T1000 (cell line): ENCODE results near the gene TCOF1.
"Not testable (repeated sequence)": the region's sequence is repeated elsewhere in the genome, so short reads cannot be mapped to it uniquely, and the experiment has no call there.

Experiments used
- DNase-seq: peaks from one replicate; lab custom pipeline; 2025; ENCODE audit warnings: mixed read lengths; lab: John Stamatoyannopoulos, UW

TCOF1 gene

DNA sequence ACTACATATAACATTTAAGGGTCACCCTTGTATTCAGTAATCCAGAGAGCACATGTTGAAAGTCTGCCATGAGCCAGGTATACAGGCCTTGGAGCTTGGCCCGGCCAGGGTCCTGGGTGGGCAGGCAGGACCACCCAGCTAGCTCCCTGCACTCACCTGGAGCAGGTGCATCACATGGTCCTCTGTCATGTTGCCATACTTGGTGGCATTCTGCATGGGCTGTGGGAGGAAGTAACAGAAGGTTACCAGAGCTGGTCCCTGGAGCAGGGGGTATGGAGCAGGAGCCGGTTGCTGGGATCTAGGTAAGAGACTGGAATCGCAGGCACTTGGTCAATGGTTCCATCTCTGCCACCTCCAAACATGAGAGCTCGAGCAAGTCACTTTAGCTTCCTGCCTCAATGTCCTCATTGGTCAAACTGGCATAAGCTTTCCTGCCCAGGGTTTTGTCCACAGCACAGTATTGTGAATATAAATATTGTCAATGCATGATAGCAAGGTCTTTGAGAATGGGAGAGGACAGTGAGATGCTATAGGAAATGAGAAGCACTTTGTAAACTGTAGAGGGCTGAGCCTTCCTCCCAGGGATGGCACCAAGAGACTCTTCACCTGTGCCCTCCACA, 48.7 kb downstream of the TCOF1 start:
- no peak for DNase-seq

DNA sequence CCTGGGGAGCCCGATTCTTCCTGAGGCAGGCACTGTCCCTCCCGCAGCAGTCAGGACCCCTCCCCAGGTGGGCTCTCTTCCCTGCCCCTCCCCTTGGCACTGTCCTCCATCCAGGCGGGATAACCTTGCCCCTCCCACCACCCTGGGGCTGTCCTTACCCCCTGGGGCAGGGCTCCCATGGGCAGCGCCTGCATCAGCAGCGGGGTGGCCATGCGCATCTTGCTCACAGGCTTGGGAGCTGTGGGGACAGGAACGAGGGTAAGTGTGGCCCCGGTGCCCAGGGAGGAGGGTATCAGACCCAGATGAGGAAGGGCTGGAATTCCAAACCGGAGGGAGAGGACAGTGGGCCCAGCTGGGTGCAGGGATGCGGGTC, 49.2 kb downstream of the TCOF1 start:
- no peak for DNase-seq

DNA sequence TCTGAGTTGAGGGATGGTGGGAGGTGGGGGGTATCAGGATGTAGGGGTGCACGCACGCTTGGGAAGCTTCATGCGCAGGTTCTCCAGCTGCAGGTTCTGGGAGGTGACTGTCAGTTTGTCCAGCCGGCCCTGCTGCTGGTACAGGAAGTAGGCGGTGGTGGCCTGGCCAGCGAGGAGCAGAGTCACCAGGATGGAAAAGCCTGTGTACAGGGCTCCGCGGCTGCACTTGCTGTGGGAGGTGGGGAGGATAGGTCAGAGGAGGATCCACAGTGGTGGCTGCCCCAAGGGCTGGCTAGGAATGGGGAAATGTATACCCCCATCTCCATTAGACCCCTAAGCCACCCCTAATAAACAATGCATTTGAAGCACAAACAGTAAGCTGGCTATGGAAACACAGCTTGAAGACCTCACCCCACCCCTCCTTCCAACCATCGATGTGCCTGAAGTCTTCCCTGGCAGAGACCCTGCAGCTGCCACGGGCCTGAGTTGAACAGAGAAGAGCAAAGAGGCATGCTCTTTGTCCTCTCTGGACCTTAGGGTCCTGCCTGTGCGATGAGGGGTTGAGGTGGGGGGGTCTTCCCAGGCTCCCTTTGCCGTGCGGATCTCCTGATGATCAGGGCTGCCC, 49.7 kb downstream of the TCOF1 start:
- DNase-seq: no peak

DNA sequence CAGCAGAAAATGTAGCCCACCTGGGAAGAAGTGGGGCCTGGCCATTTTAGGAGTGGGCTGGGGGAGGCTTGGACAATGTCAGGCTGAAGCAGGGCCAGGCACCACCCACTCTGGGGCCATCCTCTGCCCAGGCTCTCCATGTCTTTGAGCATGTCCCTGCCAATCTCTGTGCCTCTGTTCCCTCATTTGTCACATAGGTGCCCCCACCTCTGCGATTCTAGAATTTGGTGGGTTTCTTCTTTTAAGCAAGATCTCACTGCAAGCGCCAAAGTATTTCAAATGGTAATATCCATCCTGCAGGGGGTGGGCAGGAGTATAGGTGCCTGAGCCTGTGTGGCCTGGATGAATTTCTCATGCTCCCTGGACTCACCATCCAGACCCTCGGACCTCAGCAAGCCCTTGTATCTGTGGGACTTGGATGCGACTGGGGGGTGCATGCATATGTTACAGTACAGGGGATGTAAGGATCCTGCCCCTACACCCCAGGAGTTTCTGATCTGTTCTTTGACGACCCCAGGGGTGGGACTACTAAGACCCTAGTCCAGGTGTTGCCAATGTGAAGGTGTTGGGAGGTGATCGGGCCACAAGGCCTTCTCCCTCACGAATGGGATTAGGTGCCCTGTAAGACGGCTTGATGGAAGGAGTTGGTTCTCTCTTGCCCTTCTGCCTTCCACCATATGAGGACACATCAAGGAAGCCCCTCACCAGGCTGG, 50.9 kb downstream of the TCOF1 start:
- no peak for DNase-seq

DNA sequence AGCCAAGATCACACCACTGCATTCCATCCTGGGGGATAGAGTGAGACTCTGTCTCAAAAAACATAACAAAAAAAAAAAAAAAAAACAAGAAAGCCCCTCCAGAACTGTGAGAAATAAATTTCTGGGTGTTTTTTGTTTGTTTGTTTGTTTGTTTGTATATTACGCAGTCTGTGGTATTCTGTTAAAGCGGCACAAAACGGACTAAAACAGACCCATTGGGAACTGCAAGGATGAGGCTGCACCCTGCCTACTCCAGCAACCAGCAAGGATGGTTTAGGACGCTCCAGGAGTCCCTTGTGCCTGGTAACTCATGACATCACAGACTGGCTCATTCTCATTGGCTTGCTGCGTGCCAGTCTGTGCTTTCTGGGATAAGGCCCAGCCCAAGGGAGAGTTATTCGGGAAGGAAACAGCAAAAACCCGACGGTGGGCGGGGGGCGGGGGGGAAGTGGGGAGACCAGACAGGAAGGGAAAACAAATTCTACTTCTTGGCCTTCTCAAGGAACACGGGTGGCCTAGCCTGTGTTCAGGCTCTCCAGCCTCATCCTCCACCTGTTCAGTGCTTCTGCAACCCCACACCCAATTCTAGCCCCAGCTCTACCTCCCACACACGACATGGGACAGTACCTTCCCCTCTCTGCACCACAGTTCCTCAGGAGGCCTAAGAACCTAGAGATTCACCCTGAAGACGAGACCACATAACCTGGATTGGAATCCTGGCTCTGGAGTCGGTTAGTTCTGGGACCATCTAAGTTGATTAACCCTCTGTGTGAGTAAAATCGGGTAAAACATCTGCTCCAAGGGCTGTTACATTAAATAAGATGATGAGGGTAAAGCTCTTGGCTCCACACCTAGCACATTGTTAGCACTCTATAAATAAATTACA, 52.4 kb downstream of the TCOF1 start:
- DNase-seq: peak; percentile 18

DNA sequence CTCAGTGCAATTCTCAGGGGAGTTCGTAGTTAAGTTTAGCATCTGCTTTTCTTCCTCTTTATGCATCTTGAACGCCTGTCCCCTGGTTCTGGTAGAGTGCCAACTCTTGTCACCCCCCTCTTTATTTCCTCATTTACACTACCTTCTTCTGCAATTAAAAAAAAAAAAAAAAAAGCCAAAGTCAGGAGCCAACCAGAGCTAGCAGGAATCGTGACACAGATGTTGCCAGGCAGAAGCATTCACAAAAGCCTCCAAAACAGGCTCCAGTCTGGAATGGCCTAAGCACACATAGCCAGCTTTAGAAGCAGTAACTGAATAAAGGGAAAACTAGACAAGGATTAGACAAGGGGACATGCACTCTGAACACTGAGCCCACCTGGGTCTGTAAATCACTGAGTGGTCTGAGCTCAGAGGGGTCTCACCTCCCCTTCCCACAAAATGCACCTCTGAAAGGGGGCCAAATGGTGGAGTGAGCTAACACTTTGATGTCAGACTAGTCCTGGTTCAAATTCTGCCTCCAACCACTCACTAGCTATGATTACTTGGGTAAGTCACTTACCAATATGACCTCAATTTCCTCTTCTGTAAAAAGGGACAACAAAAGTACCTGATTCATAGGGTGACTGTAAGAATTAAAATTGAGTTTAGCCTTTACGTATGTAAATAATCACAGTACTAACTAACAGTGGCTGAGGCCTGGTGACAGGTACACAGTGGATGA, 53.2 kb downstream of the TCOF1 start:
- peak; percentile 11 for DNase-seq

DNA sequence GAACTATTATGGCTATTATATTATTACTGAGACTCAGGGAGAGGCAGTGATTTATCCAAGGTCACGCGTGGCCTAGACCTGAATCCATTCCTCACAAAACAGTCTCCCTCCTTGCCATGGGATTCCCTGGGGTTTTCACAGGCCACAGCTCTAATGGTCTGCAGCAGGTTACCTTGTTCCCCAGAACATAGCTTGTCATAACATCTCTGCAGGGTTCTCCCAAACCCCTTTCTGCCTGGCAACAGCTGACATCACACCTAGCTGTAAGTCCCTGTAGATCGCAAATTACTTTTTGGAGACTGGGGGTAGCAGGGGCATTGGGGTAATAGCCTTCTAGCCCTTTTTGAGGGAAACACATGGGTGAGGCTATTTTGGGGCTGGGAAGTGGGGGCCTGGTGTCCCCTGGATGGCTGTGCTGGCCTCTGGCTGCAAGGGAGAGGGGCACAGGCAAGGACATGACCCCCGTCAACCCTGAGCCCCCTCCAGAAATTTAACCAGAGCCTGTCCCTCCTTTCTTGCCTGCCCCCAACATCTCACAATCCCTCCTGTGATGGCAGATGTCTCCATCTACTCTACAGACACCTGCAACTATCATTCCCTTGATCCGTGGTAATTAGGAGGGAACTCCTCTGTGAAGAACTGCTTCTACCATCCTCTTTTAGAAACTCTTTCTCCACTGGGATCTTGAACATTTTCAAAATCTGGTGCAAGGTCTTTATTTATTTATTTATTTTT, 53.9 kb downstream of the TCOF1 start:
- no peak for DNase-seq

DNA sequence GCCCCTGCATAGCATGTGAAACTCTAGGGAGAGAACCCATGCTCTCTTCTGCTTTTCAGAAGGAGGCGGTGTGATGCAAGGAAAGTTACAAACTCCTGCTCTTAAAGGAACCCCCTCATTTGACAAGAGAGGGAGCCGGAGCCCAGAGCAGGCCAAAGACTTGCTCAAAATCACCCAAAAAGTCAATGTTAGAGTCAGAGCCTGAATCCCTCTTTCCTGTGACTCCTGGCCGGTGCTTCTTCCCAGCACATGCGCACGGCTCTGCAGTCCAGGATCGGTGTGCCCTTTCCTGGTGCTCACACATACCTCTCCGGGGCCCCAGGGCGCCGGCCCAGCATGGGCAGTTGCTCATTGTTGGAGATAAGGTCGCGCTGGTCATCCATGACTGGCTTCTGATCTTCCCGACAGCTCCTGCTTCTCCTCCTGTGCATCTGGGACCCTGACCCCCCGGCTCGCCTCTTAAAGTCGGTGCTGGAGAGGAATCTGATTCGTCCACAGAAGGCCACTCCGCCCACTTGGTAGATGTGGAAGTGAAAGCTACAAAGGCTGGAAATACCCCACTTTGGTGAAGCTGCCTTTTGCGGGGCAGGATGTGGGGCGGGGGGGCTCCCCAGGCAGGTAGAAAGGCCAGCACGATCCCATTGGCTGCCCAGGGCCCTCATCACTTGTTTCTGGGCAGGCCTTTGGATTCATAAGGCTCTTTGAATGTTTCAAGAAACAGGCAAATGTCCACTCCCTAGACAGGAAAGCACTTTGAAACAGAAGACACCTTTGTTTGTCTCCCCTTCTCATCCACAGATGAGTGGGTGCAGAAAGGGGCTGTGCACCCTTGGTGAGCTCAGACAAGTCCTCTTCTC, 55.0 kb downstream of the TCOF1 start, which contains the start of gene CD74:
TSS of gene CD74 (minus strand) at position 592 of the 857 bp plus-strand sequence. CDS start at position 431, 161 bp downstream.
- no peak for DNase-seq

DNA sequence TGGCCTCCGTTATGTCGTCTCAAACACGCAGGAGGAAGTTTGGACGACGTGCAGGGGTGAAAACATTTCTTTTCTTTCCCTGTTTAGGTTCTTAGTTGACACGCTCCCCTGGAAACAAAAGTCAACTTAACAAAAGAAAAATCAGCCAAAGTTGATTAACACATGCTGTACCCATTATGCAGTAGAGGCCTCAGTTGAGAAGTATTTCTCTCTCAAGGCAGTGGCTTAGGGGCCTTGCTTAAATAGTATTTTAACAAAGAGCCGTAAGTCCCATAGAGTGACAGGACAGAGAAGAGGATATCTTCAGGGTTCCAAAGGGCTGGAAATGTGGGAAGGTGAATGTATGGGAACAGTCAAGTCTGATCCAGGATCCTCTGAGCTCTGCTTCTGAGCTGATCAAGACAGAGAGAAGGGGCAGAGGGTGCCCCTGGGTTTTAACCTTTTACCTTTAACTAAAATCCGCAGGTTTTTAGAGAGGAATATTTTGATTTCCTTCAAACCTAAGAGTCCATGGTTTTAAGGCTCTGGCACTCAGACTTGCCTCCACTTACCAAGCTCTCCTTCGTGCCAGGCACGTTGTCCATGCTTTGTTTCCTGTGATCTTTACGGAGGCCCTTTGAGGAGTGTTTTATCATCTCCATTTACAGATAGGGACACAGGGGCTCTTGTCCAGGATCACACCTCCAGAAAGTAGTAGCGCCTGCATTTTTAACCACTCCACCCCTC, 55.8 kb downstream of the TCOF1 start:
- no peak for DNase-seq

DNA sequence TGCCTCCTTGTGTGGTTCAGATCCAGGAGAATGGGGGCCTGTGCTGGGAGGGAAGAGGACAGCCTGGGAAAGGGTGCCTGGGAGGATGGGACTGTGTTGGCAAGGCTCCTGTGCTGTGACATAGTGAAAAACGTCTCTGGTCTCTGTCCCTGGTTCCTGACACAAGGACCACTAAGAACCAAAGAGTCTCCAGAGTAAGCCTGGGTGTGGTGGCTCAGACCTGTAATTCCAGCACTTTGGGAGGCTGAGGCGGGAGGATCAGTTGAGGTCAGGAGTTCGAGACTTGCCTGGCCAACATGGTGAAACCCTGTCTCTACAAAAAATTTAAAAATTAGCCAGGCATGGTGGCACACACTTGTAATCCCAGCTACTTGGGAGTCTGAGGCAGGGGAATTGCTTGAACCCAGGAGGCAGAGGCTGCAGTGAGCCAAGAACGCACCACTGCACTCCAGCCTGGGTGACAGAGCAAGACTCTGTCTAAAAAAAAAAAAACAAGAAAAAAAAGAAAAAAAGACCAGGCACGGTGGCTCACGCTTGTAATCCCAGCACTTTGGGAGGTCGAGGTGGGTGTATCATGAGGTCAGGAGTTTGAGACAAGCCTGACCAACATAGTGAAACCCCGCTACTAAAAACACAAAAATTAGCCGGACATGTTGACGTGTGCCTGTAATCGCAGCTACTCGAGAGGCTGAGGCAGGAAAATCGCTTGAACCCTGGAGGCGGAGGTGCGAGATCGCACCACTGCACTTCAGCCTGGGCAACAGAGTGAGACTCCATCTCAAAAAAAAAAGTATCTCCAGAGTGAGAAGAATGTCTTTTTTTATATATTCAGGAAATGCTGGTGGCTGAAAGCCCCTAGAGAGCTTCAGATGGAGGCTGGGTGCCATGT, 56.6 kb downstream of the TCOF1 start:
- DNase-seq: not testable (repeated sequence)

DNA sequence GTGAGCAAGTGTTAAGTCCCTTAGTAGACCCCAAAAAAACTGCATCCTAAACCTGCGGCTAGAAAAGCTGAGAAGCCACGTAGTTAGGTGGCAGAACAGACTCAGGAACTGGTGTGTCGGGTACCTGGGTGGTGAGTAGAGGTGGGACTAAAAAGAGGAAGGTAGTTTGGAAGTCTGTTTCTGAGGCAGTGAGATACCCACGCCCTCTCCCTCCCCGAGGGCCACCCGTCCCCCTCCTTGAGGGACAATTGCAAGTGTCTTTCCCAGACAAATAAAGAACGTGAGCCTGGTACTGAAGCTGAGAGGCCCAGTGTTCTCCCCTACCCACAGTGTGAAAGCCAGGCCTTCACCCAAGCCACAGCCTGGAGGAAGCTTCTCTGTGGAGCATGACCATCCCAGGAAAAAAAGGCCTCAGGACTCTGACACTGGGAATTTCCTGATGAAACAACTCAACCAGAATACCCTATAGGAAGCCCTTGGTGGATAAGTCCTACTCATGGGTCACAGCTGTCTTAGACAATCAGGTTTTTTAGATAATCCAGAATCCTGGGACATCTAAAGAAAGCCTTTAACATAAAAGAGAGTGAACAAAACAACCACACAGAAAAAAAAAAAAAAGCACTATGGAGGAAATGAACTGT, 62.3 kb downstream of the TCOF1 start:
- DNase-seq: no peak

DNA sequence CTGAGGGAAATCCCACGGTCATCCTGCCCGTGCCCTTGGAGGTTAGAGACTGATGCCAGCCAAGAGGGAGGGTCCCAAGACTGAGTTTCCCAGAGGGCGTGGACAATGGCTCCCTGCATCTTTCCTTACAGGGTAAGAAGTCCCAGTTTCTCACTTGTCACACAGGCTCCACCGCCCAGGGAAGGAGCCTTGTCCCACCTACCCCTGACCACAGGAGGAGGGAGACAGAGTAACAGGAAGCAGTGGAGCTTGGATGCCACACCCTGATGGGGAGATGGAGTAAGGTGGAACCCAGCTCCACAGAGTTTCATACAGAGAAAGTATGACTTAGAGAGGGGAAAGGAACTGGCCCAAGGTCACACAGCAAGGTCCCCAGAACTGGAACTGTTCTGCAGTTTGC, 64.6 kb downstream of the TCOF1 start:
- DNase-seq: no peak

DNA sequence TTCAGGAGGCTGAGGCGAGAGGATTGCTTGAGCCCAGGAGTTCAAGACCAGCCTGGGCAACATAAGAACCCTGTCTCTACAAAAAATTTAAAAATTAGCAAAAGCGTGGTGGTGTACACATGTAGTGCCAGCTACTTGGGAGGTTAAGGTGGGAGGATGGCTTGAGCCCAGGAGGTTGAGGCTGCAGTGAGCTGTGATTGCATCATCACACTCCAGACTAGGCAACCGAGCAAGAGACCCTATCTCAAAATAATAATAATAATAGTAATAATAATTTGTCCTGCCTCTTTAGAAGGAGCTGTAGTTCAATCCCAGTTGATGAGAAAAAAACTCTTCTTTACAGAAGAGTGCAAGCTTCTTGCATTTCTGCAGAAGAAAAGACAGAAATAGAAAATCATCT, 65.3 kb downstream of the TCOF1 start:
- DNase-seq: no peak

DNA sequence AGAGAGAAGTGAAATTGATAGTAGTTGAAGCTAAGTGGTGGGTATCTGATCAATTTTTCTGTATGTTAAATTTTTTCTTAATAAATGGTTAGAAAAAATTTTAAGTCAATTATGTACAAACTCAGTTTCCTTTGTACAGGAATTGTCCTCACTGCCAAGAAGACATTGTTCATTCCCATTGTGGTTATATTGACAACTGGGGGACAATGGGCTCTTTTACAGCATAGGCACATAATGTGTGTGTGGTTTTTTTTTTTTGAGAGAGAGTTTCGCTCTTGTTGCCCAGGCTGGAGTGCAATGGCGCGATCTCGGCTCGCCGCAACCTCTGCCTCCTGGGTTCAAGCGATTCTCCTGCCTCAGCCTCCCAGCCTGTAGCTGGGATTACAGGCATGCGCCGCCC, 68.7 kb downstream of the TCOF1 start:
- not testable (repeated sequence) for DNase-seq

DNA sequence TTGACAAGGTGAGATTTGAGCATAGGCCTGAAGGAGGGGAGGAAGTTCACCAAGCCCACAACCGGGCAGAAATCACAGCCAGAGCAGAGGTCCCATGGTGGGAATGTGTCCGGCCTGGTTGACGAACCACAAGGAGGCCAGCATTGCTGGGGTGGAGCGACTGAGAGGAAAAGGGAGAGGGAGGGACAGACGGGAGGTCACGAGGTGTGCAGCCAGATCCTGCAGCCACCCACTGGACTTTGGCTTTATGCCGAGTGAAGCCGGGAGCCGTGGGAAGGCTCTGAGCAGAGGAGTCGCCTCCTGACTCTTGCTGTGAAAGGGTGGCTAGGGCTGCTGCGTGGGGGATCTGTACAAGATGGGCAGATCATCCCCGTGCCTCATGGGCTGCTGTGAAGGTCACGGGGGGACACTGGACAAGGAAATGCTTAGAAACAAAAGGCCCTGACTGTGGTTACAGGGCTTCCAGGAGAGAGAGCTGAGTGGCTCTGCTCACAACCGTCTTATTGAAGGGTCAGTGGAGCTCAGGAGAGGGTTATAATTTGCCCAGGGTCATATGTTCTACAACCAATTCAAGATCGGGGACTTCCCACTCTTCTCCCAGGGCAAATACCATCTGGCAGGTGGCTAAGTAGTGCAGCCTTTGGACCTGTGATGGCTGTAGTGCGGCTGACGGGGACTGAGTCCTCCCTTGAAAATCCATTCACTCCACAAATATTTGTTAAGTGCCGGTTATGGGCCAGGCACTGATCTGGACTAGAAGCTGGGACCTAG, 70.8 kb downstream of the TCOF1 start:
- no peak for DNase-seq

DNA sequence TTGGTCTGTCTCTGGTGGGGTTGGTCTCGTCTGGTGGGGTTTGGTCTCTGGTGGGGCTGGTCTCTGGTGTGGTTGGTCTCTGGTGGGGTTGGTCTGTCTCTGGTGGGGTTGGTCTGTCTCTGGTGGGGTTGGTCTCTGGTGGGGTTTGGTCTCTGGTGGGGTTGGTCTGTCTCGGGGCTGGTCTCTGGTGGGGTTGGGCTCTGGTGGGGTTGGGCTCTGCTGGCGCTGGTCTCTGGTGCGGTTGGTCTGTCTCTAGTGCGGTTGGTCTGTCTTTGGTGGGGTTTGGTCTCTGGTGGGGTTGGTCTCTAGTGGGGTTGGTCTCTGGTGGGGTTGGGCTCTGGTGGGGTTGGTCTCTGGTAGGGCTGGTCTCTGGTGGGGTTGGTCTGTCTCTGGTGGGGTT, 71.5 kb downstream of the TCOF1 start:
- no peak for DNase-seq

DNA sequence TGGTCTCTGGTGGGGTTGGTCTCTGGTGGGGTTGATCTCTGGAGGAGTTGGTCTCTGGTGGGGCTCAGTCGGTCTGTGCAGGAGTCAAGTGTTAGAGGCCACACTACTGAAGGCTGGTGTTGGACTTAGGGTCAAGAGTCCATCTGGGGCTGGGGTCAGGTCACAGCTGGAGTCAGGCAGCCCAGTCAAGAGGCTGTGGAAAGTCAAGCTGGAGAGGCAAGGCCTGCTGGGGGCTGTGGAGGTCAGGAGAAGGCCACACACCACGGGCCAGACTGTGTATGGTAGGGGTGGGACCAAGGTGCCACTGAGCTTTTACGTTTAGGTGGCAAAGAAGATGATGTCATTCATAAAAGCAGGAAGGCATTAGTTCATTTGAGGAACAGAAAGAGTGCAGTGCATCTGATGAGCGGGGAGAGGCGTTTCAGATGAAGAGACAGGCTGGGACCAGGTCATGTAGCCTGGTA, 71.9 kb downstream of the TCOF1 start:
- DNase-seq: no peak
